HepG2 (cell line): ENCODE results near the gene IFT122. TPM values are rescaled to one million over a fixed set of nuclear protein-coding genes. Genes with fewer than 3 reads are reported as not detected.
"Not testable (repeated sequence)": the region's sequence is repeated elsewhere in the genome, so short reads cannot be mapped to it uniquely, and the experiment has no call there.

Experiments
- ATAC-seq: fragments of 200-7000 bp; cut with Tn5 transposase; 3 replicates; pipeline ENCODE4 v1.9.1; 2020; ENCODE audit warnings: mild to moderate bottlenecking, moderate library complexity
- BruUV-seq: library from RNA; stranded (reverse); fragments of 400-500 nt; replicated peaks from 2 replicates; lab custom pipeline; 2021; lab: Mats Ljungman, UMichigan
- CTCF ChIA-PET: fragments of 300-600 bp; formaldehyde crosslinking; extraction: SDS; loops from one replicate; lab custom pipeline; 2021; ENCODE audit warnings: low total read pairs, inconsistent platforms, low intra/inter-chr PET ratio; lab: Yijun Ruan, JAX
- POLR2A ChIA-PET: fragments of 350-600 bp; sonication (Branson Sonifier 250); formaldehyde crosslinking; loops from one replicate; lab custom pipeline; 2020; ENCODE audit warnings: antibody characterized with exemption, inconsistent platforms; lab: Yijun Ruan, JAX
- DNase-seq: peaks from one replicate; pipeline ENCODE4 v3.0.0-alpha.2; 2015; ENCODE audit warnings: low spot score
- FAIRE-seq: peaks from 3 replicates; lab custom pipeline; 2011; peaks lifted over from hg19 to GRCh38; lab: Jason Lieb, UNC
- H2AFZ ChIP-seq: one replicate; pipeline ENCODE4 v1.6.1; 2011; ENCODE audit warnings: low read length, inconsistent platforms
- H3K27ac ChIP-seq: fragments of 300-600 bp; 3 replicates; pipeline ENCODE4 v1.8.0; 2011; ENCODE audit warnings: mixed run types, mild to moderate bottlenecking, mixed read lengths, low read length, inconsistent platforms; ENCODE audit not compliant: insufficient read depth; ENCODE audit errors: extremely low read length
- H3K27me3 ChIP-seq, 2 experiments: fragments of 200-600 bp in 1 of 2; 2 replicates in 1 of 2; 3 replicates in 1 of 2; pipeline versions ENCODE4 v1.6.0 to v1.8.0; 2011; ENCODE audit warnings: low read length in 2 of 2, mild to moderate bottlenecking in 2 of 2, moderate library complexity in 2 of 2, inconsistent platforms in 1 of 2; ENCODE audit not compliant: insufficient read depth in 2 of 2, control insufficient read depth in 1 of 2
- H3K36me3 ChIP-seq, 2 experiments: fragments of 200-600 bp in 1 of 2; replicated peaks in 1 of 2; 2 replicates in 1 of 2; 3 replicates in 1 of 2; pipeline versions ENCODE4 v1.5.1 to v1.8.0; 2011; ENCODE audit warnings: low read length in 2 of 2, inconsistent platforms in 1 of 2; ENCODE audit not compliant: insufficient read depth in 2 of 2, control insufficient read depth in 1 of 2
- H3K4me1 ChIP-seq: 2 replicates; pipeline ENCODE4 v1.5.1; 2012; ENCODE audit warnings: low read length, inconsistent platforms; ENCODE audit not compliant: insufficient read depth
- H3K4me2 ChIP-seq: 2 replicates; pipeline ENCODE4 v1.6.0; 2011; ENCODE audit warnings: low read depth, low read length, inconsistent platforms
- H3K4me3 ChIP-seq, 3 experiments: fragments of 200-600 bp in 1 of 3; sonication (generic), shearing (Covaris generic) in 1 of 3; replicated peaks in 1 of 3; 2 replicates each; pipeline ENCODE4 v1.5.1; 2011 to 2016; ENCODE audit warnings: low read length in 3 of 3, inconsistent platforms in 2 of 3, low read depth in 2 of 3, mild to moderate bottlenecking in 2 of 3, control low read depth in 1 of 3, mixed read lengths in 1 of 3; ENCODE audit not compliant: insufficient read depth in 1 of 3
- H3K79me2 ChIP-seq: one replicate; pipeline ENCODE4 v1.6.1; 2011; ENCODE audit warnings: low read length, inconsistent platforms; ENCODE audit not compliant: insufficient read depth
- H3K9ac ChIP-seq: 2 replicates; pipeline ENCODE4 v1.6.0; 2011; ENCODE audit warnings: mild to moderate bottlenecking, low read depth, low read length, inconsistent platforms; ENCODE audit not compliant: insufficient read depth
- H3K9me3 ChIP-seq: 2 replicates; pipeline ENCODE4 v1.5.1; 2012; ENCODE audit warnings: mild to moderate bottlenecking, low read length
- H4K20me1 ChIP-seq: 2 replicates; pipeline ENCODE4 v1.6.0; 2011; ENCODE audit warnings: inconsistent platforms, mild to moderate bottlenecking, low read length, moderate library complexity; ENCODE audit not compliant: insufficient read depth
- ATF5 ChIP-seq: sonication (generic); formaldehyde crosslinking; IDR thresholded peaks from 2 replicates; pipeline ENCODE4 v1.4.0; 2020; ENCODE audit warnings: mild to moderate bottlenecking, low read depth, missing genetic modification reagents
- ATF6 ChIP-seq: sonication (generic); formaldehyde crosslinking; conservative IDR thresholded peaks from 2 replicates; pipeline ENCODE4 v1.4.0; 2020; ENCODE audit warnings: missing genetic modification reagents
- ATM ChIP-seq: fragments of 450-650 bp; IDR thresholded peaks from 2 replicates; pipeline ENCODE4 v1.7.1; 2017; ENCODE audit warnings: mild to moderate bottlenecking, borderline replicate concordance
- MAFF ChIP-seq: IDR thresholded peaks from 2 replicates; pipeline ENCODE4 v1.6.1; 2011; ENCODE audit warnings: low read depth, low read length, improper control_type of control experiment
- MAX ChIP-seq: IDR thresholded peaks from 2 replicates; pipeline ENCODE4 v1.6.1; 2012; ENCODE audit warnings: inconsistent platforms
- MNT ChIP-seq: fragments of 450-650 bp; IDR thresholded peaks from 2 replicates; pipeline ENCODE4 v1.6.1; 2016
- SNAPC5 ChIP-seq: sonication (generic); formaldehyde crosslinking; IDR thresholded peaks from 2 replicates; pipeline ENCODE4 v1.8.1; 2023; ENCODE audit warnings: mild to moderate bottlenecking, missing genetic modification reagents, borderline replicate concordance
- SPEN ChIP-seq: sonication (generic); formaldehyde crosslinking; IDR thresholded peaks from 2 replicates; pipeline ENCODE4 v1.5.1; 2020; ENCODE audit warnings: low read depth, mild to moderate bottlenecking, missing genetic modification reagents
- ZNF235 ChIP-seq: sonication (generic); formaldehyde crosslinking; IDR thresholded peaks from 2 replicates; pipeline ENCODE4 v1.8.1; 2023; ENCODE audit warnings: mild to moderate bottlenecking, missing genetic modification reagents, borderline replicate concordance
- ZNF878 ChIP-seq: sonication (generic); formaldehyde crosslinking; IDR thresholded peaks from 2 replicates; pipeline ENCODE4 v1.8.1; 2023; ENCODE audit warnings: mild to moderate bottlenecking, missing genetic modification reagents, moderate library complexity
- WGBS: methylation state at CpG from one replicate; pipeline ENCODE4 v1.1.6; 2017; ENCODE audit warnings: low lambda C conversion rate; 5-methylcytosine and 5-hydroxymethylcytosine counted together
- in situ Hi-C: cut with HindIII; loops from 2 replicates; pipeline ENCODE4 v1.10.0; 2017; ENCODE audit warnings: low pct_unique_long_range_greater_than_20kb; ENCODE audit not compliant: extremely low pct_ligation_motif_present
- intact Hi-C: fragments of 100-400 bp; cut with micrococcal nuclease; formaldehyde crosslinking; loops from one replicate; pipeline ENCODE4 v1.10.0; 2022; ENCODE audit not compliant: unreplicated experiment
- polyA plus RNA-seq, 8 experiments: library from polyadenylated mRNA; depleted of rRNA in 3 of 8; stranded (reverse) in 7 of 8; unstranded in 1 of 8; fragments of >200 nt; fragmentation: Illumina TruSeq in 4 of 8; extraction: Trizol in 4 of 8; gene quantifications; 2 replicates each; pipeline versions ENCODE4 v1.2.1 to v1.2.3, GENCODE V29; 2011 to 2016; ENCODE audit warnings: low read depth in 4 of 8, missing spikeins in 1 of 8, mixed read lengths in 1 of 8; ENCODE audit not compliant: insufficient read depth in 1 of 8
- total RNA-seq, 5 experiments: library from RNA; depleted of rRNA; stranded (reverse); fragments of >200 nt; fragmentation: Illumina TruSeq; extraction: Trizol; gene quantifications; 2 replicates each; pipeline ENCODE4 v1.2.3, GENCODE V29; 2016; ENCODE audit warnings: low read depth in 1 of 5

The IFT122 gene
- total and polyA plus RNA-seq, 2 of the 13 experiments (the other 11 are each of a cell fraction or from before 2014, with no cell fraction given): 10.1 to 10.3 TPM

GRCh38 chr3:129493206-129493605, 53.2 kb downstream of the IFT122 start:
- FAIRE-seq (no peak), ATAC-seq (no peak), DNase-seq (no peak)
- H3K79me2 ChIP-seq: no peaks in the 10 kb centered on the region
- intact Hi-C loops: loop anchor here (10.0 kb wide), 1 partner anchor 62 kb away; no protein-coding TSS in a partner anchor
- H4K20me1 ChIP-seq: no peaks in the 10 kb centered on the region
- ChIA-PET CTCF (no interaction called here), POLR2A (interaction anchor here (0.6 to 4.5 kb wide), 3 partner anchors 103 to 195 kb away, joined by 3 to 18 read pairs (median 5); no protein-coding TSS in a partner anchor)
- no TSS peak for BruUV-seq
- in situ Hi-C loops: loop anchor here (5.0 kb wide), 2 partner anchors 59 to 344 kb away; no protein-coding TSS in a partner anchor
- no peaks in the 10 kb centered on the region for H3K27me3 ChIP-seq
- no peak overlapping the region for H3K9ac ChIP-seq
- H3K4me1 ChIP-seq: peaks cover 59% of the 10 kb centered on the region
- no peak overlapping the region for H3K27ac ChIP-seq
- no peaks in the 10 kb centered on the region; a peak in 2 of 5 replicates for H3K36me3 ChIP-seq
- no peak overlapping the region for H3K4me2 ChIP-seq
- 73% methylated on average over 2 of the region's 4 CpGs for WGBS
- H2AFZ ChIP-seq: no peak overlapping the region
- H3K4me3 ChIP-seq: no peak overlapping the region
- no peak for TF ChIP-seq SNAPC5 (CRISPR knock-in tag)
- no peak for TF ChIP-seq SPEN
- no peak for TF ChIP-seq ZNF878
- TF ChIP-seq ATM: no peak
- no peak for TF ChIP-seq MNT
- no peak for TF ChIP-seq MAFF
- TF ChIP-seq MAX: no peak
- TF ChIP-seq ATF5 (CRISPR knock-in tag): no peak
- no peak for TF ChIP-seq ZNF235 (CRISPR knock-in tag)
- TF ChIP-seq ATF6: no peak
- H3K9me3 ChIP-seq: no peaks in the 10 kb centered on the region

GRCh38 chr3:129494499-129494898, 54.5 kb downstream of the IFT122 start:
- H2AFZ ChIP-seq, H3K36me3 ChIP-seq, H3K79me2 ChIP-seq, DNase-seq, H4K20me1 ChIP-seq, CTCF ChIA-PET, H3K4me2 ChIP-seq, H3K4me3 ChIP-seq, BruUV-seq, H3K27me3 ChIP-seq, H3K9me3 ChIP-seq, FAIRE-seq: not testable (repeated sequence)
- POLR2A ChIA-PET: interaction anchor here (0.6 to 4.5 kb wide), 3 partner anchors 102 to 132 kb away, joined by 4 to 18 read pairs (median 5); no protein-coding TSS in a partner anchor
- peak overlapping the region; percentile 16; the same call in 1 of the 2 replicates for H3K9ac ChIP-seq
- H3K4me1 ChIP-seq: peaks cover 71% of the 10 kb centered on the region
- 75% methylated on average over 5 of the region's 5 CpGs for WGBS
- H3K27ac ChIP-seq: peak overlapping the region; percentile 74
- in situ Hi-C loops: loop anchor here (5.0 kb wide), 2 partner anchors 58 to 343 kb away; no protein-coding TSS in a partner anchor
- peak; percentile 2; the same call in 1 of the 3 replicates for ATAC-seq
- intact Hi-C loops: loop anchor here (10.0 kb wide), 1 partner anchor 60 kb away; no protein-coding TSS in a partner anchor
